H1 (cell line): ENCODE data around the gene NEU2. TPM values are rescaled to one million over a fixed set of nuclear protein-coding genes. Genes with fewer than 3 reads are reported as not detected.

ENCODE experiments used
- polyA plus RNA-seq, 7 experiments: library from polyadenylated mRNA; depleted of rRNA in 3 of 7; stranded (reverse) in 5 of 7; unstranded in 2 of 7; fragments of >200 nt in 5 of 7; fragments of 200-250 nt in 2 of 7; gene quantifications; 1 replicate in 5 of 7; 2 replicates in 1 of 7; 4 replicates in 1 of 7; pipeline versions ENCODE4 v1.2.1 to v1.2.3, GENCODE V29; 2011 to 2013; ENCODE audit warnings: missing spikeins in 2 of 7, mixed read lengths in 2 of 7
- total RNA-seq: library from RNA; stranded (reverse); fragmentation: NEBNext Ultra II Directional; extraction: Animal tissue kit (Norgen Biotek cat#: 25700); gene quantifications from 2 replicates; pipeline ENCODE4 v1.2.1, GENCODE V29; 2021
- TF ChIP-seq, protein P1 (sequence below): fragments of 300-600 bp; sonication (generic); IDR thresholded peaks from 2 replicates; pipeline ENCODE4 v1.7.1; 2012; ENCODE audit warnings: low read length, moderate library complexity, mild to moderate bottlenecking, inconsistent platforms; ENCODE audit not compliant: insufficient replicate concordance

NEU2 gene
- total and polyA plus RNA-seq, 2 of the 8 experiments (the other 6 are each of a cell fraction or from before 2014, with no cell fraction given), result 0.12 TPM; not detected in 1

DNA sequence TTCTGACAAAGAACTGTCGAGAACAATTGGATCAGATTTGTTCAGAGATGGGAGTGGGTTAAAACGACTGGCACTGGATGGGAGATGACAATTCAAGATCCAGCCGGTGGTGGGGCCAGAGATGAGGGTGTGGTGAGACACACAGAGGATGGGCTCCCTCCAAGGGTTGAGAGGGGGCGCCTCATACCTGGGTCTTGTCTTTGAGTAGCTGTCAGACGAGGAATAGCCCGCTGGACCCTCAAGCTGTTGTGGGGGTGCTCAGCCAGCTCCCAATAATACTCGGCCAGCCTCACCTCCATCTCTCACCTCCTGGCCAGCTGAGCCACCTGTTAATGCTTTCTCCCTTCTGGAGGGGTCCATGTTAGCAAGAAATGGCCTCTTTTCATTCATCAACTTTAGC, 41.6 kb downstream of the NEU2 start (continued):
- TF ChIP-seq, protein P1, sequence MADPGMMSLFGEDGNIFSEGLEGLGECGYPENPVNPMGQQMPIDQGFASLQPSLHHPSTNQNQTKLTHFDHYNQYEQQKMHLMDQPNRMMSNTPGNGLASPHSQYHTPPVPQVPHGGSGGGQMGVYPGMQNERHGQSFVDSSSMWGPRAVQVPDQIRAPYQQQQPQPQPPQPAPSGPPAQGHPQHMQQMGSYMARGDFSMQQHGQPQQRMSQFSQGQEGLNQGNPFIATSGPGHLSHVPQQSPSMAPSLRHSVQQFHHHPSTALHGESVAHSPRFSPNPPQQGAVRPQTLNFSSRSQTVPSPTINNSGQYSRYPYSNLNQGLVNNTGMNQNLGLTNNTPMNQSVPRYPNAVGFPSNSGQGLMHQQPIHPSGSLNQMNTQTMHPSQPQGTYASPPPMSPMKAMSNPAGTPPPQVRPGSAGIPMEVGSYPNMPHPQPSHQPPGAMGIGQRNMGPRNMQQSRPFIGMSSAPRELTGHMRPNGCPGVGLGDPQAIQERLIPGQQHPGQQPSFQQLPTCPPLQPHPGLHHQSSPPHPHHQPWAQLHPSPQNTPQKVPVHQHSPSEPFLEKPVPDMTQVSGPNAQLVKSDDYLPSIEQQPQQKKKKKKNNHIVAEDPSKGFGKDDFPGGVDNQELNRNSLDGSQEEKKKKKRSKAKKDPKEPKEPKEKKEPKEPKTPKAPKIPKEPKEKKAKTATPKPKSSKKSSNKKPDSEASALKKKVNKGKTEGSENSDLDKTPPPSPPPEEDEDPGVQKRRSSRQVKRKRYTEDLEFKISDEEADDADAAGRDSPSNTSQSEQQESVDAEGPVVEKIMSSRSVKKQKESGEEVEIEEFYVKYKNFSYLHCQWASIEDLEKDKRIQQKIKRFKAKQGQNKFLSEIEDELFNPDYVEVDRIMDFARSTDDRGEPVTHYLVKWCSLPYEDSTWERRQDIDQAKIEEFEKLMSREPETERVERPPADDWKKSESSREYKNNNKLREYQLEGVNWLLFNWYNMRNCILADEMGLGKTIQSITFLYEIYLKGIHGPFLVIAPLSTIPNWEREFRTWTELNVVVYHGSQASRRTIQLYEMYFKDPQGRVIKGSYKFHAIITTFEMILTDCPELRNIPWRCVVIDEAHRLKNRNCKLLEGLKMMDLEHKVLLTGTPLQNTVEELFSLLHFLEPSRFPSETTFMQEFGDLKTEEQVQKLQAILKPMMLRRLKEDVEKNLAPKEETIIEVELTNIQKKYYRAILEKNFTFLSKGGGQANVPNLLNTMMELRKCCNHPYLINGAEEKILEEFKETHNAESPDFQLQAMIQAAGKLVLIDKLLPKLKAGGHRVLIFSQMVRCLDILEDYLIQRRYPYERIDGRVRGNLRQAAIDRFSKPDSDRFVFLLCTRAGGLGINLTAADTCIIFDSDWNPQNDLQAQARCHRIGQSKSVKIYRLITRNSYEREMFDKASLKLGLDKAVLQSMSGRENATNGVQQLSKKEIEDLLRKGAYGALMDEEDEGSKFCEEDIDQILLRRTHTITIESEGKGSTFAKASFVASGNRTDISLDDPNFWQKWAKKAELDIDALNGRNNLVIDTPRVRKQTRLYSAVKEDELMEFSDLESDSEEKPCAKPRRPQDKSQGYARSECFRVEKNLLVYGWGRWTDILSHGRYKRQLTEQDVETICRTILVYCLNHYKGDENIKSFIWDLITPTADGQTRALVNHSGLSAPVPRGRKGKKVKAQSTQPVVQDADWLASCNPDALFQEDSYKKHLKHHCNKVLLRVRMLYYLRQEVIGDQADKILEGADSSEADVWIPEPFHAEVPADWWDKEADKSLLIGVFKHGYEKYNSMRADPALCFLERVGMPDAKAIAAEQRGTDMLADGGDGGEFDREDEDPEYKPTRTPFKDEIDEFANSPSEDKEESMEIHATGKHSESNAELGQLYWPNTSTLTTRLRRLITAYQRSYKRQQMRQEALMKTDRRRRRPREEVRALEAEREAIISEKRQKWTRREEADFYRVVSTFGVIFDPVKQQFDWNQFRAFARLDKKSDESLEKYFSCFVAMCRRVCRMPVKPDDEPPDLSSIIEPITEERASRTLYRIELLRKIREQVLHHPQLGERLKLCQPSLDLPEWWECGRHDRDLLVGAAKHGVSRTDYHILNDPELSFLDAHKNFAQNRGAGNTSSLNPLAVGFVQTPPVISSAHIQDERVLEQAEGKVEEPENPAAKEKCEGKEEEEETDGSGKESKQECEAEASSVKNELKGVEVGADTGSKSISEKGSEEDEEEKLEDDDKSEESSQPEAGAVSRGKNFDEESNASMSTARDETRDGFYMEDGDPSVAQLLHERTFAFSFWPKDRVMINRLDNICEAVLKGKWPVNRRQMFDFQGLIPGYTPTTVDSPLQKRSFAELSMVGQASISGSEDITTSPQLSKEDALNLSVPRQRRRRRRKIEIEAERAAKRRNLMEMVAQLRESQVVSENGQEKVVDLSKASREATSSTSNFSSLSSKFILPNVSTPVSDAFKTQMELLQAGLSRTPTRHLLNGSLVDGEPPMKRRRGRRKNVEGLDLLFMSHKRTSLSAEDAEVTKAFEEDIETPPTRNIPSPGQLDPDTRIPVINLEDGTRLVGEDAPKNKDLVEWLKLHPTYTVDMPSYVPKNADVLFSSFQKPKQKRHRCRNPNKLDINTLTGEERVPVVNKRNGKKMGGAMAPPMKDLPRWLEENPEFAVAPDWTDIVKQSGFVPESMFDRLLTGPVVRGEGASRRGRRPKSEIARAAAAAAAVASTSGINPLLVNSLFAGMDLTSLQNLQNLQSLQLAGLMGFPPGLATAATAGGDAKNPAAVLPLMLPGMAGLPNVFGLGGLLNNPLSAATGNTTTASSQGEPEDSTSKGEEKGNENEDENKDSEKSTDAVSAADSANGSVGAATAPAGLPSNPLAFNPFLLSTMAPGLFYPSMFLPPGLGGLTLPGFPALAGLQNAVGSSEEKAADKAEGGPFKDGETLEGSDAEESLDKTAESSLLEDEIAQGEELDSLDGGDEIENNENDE, result no peak
- TF ChIP-seq, all 59 proteins: peak for 2
